ENCODE measurements around the gene RNASE8.

The RNASE8 gene

GRCh38 chr14:21018286-21018685, 39.3 kb upstream of the RNASE8 start:
- Histone ChIP-seq H3K4me1 (ENCODE audit: control insufficient read depth, low read length) (no peaks in the 10 kb centered on the region), H3K27me3 (ENCODE audit: control insufficient read depth, low read length) (peaks cover 26% of the 10 kb centered on the region), H3K36me3 (ENCODE audit: control insufficient read depth, low read length) (no peaks in the 10 kb centered on the region), H3K27ac (ENCODE audit: low read depth, low read length) (no peak overlapping the region), H3K9me3 (ENCODE audit: control insufficient read depth, insufficient read depth, low read length) (no peaks in the 10 kb centered on the region), H3K4me2 (ENCODE audit: low read length) (no peak overlapping the region), H3K79me2 (ENCODE audit: control insufficient read depth, low read length) (no peaks in the 10 kb centered on the region), H3K4me3 (ENCODE audit: low read length) (no peak overlapping the region), H4K20me1 (ENCODE audit: control insufficient read depth, insufficient read depth, low read depth, low read length) (no peaks in the 10 kb centered on the region), H3K9me2 (replicated peaks; ENCODE audit: control insufficient read depth, low read length) (no peaks in the 10 kb centered on the region), H3F3A (ENCODE audit: control insufficient read depth, insufficient read depth) (no peaks in the 10 kb centered on the region)
- TF ChIP-seq EZH2phosphoT487 (IDR thresholded peaks at IDR 0.05; ENCODE audit: borderline replicate concordance, low read length): no peak

GRCh38 chr14:21018781-21019180, 38.8 kb upstream of the RNASE8 start:
- no peak for TF ChIP-seq CTCF (IDR thresholded peaks at IDR 0.05; ENCODE audit: low read depth, low read length, poor library complexity, severe bottlenecking)
- TF ChIP-seq EZH2phosphoT487 (IDR thresholded peaks at IDR 0.05; ENCODE audit: borderline replicate concordance, low read length): no peak
- no peak overlapping the region for H3K27ac ChIP-seq (ENCODE audit: low read depth, low read length)

GRCh38 chr14:21019366-21019765, 38.3 kb upstream of the RNASE8 start:
- H3K9me3 ChIP-seq (ENCODE audit: control insufficient read depth, insufficient read depth, low read length): no peaks in the 10 kb centered on the region
- no peaks in the 10 kb centered on the region for H3F3A ChIP-seq (ENCODE audit: control insufficient read depth, insufficient read depth)
- no peak overlapping the region for H3K4me2 ChIP-seq (ENCODE audit: low read length)
- H3K27me3 ChIP-seq (ENCODE audit: control insufficient read depth, low read length): peaks cover 35% of the 10 kb centered on the region
- H3K4me3 ChIP-seq (ENCODE audit: low read length): no peak overlapping the region
- H4K20me1 ChIP-seq (ENCODE audit: control insufficient read depth, insufficient read depth, low read depth, low read length): no peaks in the 10 kb centered on the region
- no peak for TF ChIP-seq EZH2phosphoT487 (IDR thresholded peaks at IDR 0.05; ENCODE audit: borderline replicate concordance, low read length)
- no peak for TF ChIP-seq CTCF (IDR thresholded peaks at IDR 0.05; ENCODE audit: low read depth, low read length, poor library complexity, severe bottlenecking)
- no peaks in the 10 kb centered on the region for H3K36me3 ChIP-seq (ENCODE audit: control insufficient read depth, low read length)
- H3K9me2 ChIP-seq (replicated peaks; ENCODE audit: control insufficient read depth, low read length): no peaks in the 10 kb centered on the region
- no peaks in the 10 kb centered on the region for H3K79me2 ChIP-seq (ENCODE audit: control insufficient read depth, low read length)
- H3K27ac ChIP-seq (ENCODE audit: low read depth, low read length): no peak overlapping the region
- H3K4me1 ChIP-seq (ENCODE audit: control insufficient read depth, low read length): no peaks in the 10 kb centered on the region

More at GRCh38 chr14:21018781-21019180, 38.8 kb upstream of the RNASE8 start:
- Histone ChIP-seq H3K9me2 (replicated peaks; ENCODE audit: control insufficient read depth, low read length) (no peaks in the 10 kb centered on the region), H3K27me3 (ENCODE audit: control insufficient read depth, low read length) (peaks cover 31% of the 10 kb centered on the region), H3F3A (ENCODE audit: control insufficient read depth, insufficient read depth) (no peaks in the 10 kb centered on the region), H4K20me1 (ENCODE audit: control insufficient read depth, insufficient read depth, low read depth, low read length) (no peaks in the 10 kb centered on the region), H3K4me1 (ENCODE audit: control insufficient read depth, low read length) (no peaks in the 10 kb centered on the region), H3K4me3 (ENCODE audit: low read length) (no peak overlapping the region), H3K9me3 (ENCODE audit: control insufficient read depth, insufficient read depth, low read length) (no peaks in the 10 kb centered on the region), H3K4me2 (ENCODE audit: low read length) (no peak overlapping the region), H3K79me2 (ENCODE audit: control insufficient read depth, low read length) (no peaks in the 10 kb centered on the region), H3K36me3 (ENCODE audit: control insufficient read depth, low read length) (no peaks in the 10 kb centered on the region)

GRCh38 chr14:21020977-21021545, 36.6 kb upstream of the RNASE8 start:
- H3K36me3 ChIP-seq (ENCODE audit: control insufficient read depth, low read length): no peaks in the 10 kb centered on the region
- no peaks in the 10 kb centered on the region for H3K79me2 ChIP-seq (ENCODE audit: control insufficient read depth, low read length)
- no peaks in the 10 kb centered on the region for H3K9me3 ChIP-seq (ENCODE audit: control insufficient read depth, insufficient read depth, low read length)
- no peaks in the 10 kb centered on the region for H3F3A ChIP-seq (ENCODE audit: control insufficient read depth, insufficient read depth)
- no peak overlapping the region for H3K27ac ChIP-seq (ENCODE audit: low read depth, low read length)
- H3K27me3 ChIP-seq (ENCODE audit: control insufficient read depth, low read length): peaks cover 44% of the 10 kb centered on the region
- no peak overlapping the region for H3K4me3 ChIP-seq (ENCODE audit: low read length)
- H3K4me1 ChIP-seq (ENCODE audit: control insufficient read depth, low read length): no peaks in the 10 kb centered on the region
- H4K20me1 ChIP-seq (ENCODE audit: control insufficient read depth, insufficient read depth, low read depth, low read length): no peaks in the 10 kb centered on the region
- TF ChIP-seq EZH2phosphoT487 (IDR thresholded peaks at IDR 0.05; ENCODE audit: borderline replicate concordance, low read length): no peak
- TF ChIP-seq CTCF (IDR thresholded peaks at IDR 0.05; ENCODE audit: low read depth, low read length, poor library complexity, severe bottlenecking): no peak
- no peaks in the 10 kb centered on the region for H3K9me2 ChIP-seq (replicated peaks; ENCODE audit: control insufficient read depth, low read length)
- no peak overlapping the region for H3K4me2 ChIP-seq (ENCODE audit: low read length)

Data from DOHH2 (cell line).